GM18870 (cell line): ENCODE measurements around the gene CRTAC1.

Source experiments
- ATAC-seq: cut with Tn5 transposase; IDR thresholded peaks from one replicate; pipeline ENCODE4 v1.9.1; 2021; ENCODE audit warnings: moderate library complexity; ENCODE audit not compliant: unreplicated experiment

Gene CRTAC1

DNA sequence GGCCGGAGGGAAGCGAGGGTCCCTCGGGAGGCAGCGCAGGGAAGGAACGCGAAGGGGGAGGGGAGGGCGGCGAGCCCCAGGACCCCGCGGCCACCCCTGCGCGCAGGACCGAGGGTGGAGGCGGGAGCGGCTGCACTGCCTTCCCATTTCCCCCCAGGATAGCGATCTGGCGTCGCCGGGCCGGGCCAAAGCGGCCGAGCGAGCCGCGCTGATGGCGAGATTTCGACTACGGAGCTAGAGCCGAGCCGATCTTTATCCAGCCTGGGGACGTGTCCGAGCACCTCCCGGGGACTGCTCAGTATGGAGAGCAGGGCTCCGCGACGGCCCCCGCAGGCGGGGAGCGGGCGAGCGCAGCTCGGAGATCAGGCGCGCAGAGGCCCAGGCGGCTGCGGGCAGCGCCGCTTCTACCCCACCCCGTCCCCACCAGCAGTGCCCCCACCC lies 590 bp upstream of the CRTAC1 start:
- ATAC-seq, result no peak

DNA sequence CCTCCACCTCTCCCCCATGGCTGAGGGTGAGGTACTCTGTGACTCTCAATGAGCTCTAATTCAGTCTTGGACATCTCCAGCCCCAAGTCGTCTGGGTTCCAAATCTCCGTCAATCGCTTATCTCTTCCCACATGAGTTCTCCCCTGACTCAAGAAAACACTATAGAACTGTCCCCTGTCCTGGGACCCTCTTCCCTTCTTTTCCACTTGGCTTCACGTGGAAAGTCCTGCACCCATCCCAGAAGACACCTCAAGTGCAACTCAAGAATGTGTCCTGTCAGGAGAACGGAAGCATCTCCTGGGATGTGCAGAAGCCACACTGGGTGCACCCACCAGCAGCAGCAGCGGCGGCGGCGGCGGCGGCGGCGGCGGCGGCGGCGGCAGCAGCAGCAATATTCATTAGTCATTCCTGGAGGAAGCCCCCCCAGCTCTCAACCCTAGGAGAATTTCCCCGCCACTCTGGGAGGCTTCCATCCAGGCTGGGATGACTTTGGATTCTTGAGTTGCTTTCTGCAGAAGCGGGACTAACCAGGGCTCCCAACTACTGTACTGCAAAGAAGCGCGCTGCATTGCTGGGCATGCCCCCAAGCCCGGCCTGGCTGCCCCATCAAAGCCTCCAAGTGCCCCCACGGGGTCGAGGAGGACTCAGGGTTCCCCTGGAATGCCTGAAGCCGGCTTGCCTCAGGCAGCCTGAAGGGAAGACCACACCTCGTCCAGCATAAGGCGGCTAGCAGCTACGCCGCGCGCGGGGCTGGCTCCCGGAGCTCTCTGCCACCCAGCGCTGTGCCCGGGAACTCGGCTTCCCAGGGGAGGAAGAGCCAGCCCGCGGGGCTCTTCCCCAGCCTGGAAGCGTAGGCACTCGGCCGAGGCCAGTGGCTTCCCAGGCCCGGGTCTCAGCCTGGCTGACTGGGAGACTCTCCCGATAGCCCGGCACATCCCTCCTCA lies 1.0 kb downstream of the CRTAC1 start:
- ATAC-seq, result no peak

DNA sequence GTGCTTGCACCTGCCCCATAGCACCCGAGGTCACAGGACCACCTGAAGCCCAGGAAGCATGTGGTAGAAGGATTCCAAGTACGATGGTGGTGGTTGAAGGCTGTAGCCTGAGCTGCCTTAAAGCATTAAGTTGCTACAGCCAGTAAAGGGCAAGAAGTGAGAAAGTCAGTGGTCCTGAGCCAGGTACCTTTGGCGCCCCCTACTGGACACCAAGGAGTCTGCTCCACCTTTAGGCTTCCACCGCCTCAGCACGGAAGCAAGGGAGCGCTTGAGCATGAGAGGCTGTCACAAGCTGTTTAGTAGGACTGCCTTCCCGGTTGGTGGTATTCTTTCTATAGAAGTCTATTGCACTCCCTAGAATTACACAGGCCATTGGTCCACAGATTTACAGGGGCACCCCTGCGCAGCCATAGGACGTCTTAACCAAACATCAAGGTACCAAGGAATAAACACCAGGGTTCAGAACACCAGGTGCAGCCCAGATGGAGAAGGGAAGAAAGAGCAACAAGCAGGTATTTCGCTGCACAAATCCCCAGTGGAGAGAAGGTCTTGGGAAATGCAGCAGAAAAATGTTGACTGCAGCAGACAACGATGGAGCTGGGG lies 2.2 kb downstream of the CRTAC1 start:
- ATAC-seq, result no peak

DNA sequence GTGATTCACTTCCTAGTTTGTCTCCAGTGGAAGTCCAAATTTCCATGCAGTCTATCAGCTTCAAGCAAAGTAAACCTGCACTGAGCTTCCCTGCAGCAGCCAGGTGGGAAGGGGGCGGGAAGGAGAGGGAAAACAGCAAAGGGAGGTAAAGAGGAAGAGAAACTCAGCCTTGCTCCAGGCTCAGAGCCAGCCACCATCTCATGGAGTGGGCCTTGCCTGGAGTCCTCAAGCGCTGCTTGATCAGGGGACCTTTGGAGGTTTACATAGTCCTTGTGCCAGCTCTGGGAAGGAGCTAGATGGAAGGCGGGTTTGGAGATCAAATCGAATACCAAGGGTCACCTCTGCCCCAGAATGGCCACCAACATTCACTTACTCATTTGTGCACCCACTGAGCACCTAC lies 7.4 kb downstream of the CRTAC1 start:
- ATAC-seq, result no peak

DNA sequence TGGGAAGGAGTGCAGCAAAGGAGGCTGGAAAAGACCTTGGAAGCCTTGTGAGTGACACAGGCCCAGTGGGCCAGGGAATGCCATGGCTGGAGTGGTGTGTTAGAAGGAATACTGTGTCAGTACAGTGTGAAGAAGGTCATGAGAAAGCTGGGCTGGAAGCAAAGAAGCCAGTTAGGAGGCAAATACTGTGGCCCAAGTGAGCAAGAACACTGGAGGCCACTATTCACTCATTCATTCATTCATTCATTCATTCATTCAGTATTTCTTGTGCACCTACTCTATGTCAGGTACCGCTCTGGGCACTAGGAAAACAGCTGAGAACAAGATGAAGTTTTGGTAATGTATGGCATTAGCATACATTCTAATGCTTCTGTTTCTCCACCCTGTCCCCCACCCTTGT lies 9.6 kb downstream of the CRTAC1 start:
- ATAC-seq, result no peak

DNA sequence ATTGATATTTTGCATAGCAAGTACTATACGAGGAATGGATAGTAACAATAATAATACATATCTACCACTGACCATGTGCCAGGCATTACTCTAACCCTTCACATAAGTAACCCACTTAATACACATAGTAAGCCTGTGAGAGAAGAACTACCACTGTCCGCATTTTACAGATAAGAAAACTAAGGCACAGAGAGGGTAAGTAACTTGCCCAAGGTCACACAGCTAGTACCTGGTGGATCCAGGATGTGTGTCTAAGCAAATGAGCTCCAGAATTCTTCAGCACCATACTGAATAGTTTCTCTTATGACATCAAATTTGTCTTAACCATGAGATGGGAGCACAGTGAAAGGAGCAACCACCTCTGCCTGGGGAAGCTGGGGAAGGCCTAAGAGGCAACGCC lies 10.2 kb downstream of the CRTAC1 start:
- ATAC-seq, result no peak

DNA sequence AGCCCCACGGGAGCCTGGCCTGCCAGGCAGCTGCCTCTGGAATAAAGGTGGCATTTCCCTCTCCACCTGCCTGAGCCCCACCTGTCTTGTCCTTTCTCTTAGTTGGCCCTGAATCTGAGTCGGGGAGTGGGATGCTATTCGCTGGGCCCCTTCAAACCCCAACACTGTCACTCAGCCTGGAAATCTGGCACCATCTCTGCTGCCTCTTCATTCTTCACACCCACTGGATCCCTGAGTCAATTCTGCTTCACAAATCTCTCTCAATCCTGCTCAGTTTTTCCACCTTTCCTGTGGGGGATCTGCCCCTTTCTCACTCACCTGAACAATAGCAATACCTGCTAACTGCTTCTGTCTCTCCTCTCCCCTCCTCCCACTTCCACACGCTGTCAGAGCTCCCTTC lies 10.6 kb downstream of the CRTAC1 start:
- ATAC-seq, result no peak

DNA sequence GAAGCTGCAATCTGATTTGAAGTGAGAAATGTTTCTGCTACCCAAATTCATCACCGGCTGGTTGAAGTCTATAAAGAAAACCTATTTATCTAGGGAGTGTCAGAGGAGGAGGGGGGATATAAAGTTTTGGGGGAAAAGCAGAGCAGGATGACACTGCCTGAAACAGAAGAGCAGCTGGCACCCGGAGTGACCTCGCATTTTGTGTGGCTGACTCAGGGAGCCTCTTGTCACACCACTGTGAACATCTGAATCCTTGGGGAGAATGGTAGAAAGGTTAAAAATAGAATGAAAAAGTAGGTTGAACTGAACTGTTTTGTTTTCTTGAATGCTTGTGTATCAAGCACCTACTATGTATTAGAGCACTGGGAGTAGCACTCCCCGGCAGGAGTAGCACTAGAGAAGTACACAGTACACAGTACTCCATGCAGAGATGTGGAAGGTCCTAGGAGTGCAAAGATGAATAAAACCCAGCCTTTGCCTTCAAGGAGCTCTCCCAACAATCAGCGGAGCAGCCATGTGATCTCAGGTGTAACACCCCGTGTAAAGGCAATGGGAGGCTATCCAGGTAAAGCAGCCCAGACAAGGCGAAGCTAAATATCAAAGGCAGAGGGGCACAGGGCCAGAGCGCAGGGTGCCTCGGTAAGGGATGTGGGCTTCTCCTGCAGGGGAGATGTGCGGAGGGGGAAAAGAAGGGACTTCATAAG lies 13.5 kb downstream of the CRTAC1 start:
- no peak for ATAC-seq

DNA sequence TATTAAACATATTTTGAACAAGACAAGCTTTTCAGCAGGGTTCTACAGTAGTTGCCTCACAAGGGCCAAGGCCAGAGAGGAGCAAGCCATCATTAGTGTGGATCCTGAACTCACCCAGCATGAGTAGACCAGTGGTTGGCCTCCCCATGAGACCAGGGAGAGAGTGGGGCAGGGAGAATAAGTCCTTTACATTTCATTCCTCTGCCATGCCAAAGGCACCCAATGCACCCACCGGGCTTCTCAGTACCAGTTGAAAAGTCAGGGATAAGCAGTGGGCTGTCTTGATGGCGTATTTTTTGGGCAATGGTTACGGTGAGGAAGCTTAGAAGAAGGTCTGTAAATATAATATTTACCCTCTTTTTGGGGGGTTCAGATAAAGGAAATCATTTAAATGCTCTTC lies 16.6 kb downstream of the CRTAC1 start:
- no peak for ATAC-seq

DNA sequence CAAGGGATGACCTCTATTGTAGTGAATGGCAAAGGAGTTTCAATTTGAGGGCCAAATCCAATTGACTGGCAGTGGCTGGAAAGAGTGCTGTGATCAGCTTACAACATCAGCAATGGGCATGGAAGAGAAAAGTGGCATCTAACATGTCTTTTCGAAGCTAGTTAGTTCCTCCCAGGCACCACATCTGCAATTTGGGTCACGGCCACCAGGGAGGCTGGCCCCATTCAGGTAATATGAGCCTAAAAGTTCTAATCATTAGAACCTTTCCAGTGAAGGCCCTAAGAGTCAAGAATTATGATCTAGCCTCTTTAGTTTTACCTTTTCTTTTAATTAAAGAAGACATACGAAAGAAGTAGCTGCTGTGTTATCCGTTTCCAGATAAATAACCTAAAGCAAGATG lies 17.3 kb downstream of the CRTAC1 start:
- no peak for ATAC-seq

DNA sequence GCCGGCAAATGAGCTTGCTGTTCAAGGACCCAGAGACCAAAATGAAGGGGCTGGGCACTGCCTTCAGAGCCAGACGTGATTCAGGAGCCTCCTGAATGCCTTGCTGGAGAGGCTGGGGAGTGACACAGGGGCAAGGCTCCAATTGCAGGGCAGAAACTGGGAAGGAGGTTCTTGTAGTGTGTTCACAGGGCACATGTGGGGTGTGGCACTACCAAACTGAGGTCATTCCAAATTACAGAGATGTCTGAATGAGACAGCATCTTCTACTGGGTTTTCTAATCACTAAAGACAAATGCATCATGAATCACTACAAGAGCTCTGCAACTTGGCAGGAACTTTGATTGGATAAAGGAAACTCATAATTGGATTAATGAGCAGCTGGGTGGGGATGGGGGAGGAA lies 17.8 kb downstream of the CRTAC1 start:
- no peak for ATAC-seq

DNA sequence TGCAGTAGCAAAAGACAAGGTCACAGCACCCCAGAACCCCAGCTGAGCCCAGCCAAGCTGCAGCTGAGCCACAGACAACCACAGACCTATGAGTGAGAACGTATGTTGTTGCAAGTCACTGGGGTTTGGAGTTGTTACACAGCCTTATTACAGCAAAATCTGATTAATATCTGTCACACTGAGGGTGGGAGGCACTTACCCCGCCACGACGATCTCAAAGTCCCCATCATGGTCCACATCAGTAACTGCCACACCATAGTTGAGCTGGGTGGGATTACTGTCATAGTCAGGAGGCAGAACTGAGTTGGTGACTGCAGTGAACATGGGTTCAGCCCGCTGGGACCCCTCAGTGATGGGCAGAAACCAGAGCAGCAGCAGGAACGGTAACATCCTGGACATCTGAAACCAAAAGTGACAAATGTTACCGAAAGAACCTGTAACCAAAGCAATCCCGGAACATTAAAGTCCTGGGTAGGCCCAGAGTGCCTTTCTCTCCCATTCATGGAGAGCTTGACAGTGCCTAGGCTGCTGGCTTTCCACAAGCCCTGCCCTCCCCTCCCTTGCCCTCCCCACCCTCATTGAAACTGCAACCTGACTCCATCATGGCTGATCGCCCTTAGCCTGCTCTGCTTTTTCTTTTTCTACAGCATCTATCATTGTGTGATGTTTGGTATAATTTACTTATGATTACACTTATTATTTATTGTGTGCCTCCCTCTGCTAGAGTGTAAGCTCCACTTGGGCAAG lies 19.3 kb downstream of the CRTAC1 start:
- ATAC-seq, result no peak

DNA sequence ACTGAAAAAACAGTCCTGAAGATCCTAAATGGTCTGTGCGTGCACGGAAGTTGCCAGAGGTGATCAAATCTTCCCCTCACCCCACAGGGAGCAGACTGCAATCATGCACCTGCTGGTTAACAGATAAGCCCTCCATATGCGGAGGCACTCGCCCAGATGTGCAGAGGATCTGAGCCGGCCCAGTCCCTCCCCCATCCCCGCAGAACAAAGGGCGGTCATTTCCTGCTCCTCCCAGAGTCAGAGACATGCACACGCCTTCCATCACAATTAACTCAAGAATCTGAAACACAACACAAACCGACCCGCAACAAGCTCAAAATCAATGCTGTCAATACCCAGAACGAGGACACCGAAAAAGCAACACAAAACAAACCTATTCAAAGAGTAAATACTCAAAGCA lies 24.2 kb downstream of the CRTAC1 start:
- no peak for ATAC-seq

DNA sequence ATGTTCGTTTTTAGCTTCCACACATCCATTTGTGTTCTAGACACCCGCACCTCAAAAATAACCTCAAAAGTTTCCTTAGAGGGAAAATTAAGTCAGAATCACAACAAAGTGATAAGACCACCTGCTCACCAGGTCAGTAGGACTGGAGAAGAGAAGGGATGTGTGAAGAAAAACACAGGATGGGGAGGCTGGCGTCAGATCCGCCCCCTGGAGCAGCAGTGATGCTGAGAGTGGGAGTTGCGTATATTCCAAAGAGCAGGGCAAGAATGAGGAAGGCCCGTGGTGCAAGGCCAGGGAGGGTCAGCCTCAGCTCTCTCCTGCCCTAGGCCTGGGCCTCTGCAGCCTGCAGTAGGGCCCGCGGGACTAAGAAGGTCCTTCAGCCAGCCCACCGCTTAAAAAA lies 28.7 kb downstream of the CRTAC1 start:
- ATAC-seq, result no peak

DNA sequence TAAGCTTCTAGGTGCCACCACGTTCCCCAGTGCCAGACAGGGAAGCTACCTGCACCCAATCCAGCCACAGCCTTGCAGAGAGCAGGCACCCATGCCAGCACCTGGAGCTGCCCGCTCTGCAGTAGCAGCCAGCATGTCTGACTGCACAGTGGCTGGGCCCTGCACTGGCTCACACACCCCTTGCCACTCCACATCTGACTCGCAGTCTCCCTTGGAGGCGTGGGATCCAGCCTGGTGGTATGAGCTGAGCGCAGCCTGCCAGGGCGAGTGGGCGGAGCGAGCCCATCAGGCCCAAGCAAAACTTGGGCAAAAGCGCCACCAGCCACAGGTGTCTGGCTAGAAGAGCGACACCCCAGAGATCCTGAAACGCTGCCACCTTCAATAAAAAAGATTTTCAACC lies 30.1 kb downstream of the CRTAC1 start:
- ATAC-seq, result no peak

DNA sequence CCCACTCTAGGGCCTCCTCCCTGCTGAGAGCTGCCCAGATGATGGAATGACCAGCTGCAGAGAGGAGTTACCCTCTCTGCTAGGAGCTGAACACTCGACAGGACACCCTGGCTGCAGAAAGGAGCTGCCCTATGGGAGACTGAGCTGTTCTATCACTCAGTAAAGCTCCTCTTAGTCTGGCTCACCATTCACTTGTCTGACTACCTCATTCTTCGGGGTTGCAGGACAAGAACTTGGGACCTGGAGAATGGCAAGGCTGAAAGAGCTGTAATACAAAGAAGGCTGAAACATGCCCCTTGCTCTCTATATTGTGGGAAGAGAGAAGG lies 30.5 kb downstream of the CRTAC1 start:
- ATAC-seq, result no peak

DNA sequence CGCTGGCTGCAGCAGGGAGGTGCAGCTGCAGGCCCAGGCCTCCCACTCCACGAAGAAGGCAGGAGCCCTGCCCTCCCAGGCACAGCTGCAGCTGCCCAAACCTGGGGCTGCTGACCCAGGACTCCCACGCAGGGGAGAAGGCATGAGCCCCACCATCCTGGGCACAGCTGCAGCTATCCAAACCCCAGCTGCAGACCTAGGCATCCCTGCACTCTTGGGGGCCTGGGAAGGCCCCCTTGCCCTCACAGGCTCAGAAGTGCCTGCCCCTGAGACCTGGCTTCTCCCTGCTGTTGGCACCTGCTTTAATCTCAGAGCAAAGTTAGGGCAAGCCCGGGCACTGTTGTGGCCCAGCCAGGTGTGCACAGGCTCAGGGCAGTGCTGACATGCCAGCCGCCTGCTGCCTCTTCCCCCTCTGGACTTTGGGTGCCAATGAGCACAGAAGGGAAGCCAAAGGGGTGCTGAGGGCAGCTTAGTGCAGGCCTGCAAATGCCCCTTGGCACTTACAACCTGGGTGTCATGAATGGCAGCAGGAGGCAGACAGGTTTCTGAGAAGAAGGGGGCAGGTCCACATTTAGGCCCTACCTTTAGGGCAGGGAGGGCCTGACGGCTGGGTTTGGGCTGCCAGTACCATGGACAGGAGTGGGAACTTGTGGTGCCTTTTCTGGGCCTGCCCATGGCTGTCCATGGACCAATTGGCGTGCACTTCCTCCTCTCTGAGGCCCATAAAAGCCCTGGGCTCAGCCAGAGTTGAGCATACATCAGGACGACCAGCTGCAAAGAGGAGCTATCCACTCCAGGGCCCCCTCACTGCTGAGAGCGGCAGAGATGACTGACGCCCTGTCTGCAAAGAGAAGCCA lies 31.1 kb downstream of the CRTAC1 start:
- ATAC-seq, result no peak

DNA sequence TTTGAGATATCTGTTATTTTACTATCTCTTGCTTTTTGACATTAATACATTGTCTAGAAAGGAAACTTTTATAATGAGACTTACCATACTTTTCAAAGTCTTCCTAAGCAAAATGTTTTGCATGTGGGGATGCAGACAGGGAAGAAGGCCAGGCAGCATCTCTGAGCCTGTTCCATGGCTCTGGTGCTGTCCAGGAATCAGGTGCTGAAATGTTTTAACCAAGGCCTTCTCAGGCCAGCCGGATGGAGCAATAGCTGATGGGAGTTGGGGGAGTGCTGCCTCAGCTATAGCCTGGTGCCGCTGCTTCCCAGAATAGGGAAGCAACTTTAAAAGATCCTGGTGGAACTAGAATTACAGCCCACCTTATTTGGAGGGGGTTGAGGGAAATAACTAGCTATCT lies 38.5 kb downstream of the CRTAC1 start:
- no peak for ATAC-seq

DNA sequence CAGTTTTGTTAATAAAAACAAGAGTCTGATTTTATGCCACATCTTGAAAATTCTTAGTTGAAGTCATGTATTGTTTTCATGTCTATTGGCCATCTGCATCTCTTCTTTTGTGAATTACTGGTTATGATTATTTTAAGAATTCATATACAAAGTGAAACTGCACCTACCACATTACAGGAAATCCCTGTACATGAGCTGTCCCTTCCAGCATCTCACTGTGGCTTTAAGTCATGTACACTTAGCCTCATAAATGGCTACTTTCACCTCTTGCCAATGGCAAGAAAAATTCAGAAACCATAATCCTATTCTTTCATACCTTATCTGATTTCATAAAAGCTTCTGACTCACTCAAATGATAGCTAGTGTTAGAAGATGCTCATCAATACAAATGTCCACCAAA lies 48.6 kb downstream of the CRTAC1 start:
- ATAC-seq, result no peak

DNA sequence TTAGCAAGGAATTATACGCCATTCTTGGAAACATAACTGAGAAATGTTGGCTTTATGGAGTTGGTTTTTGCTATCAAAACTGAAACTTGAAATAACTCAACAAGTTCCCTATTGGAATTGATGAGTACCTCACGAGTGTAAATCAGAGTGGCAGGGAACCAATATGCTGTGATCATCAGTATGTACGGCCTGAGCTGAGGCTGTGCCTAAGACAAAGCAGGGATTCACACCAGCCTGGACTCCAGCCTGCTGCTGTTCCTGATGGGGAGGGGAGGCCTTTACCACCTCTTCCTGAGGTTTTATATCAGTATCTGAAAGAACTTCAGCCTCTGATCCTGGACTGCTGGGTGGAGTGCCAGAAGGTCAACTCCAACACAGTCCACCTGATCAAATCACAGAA lies 52.7 kb downstream of the CRTAC1 start:
- no peak for ATAC-seq
